ENCODE results near the gene BRD3.
A peak's percentile ranks its signal among the peaks of the same experiment; 100 is the strongest.

BRD3 gene

DNA sequence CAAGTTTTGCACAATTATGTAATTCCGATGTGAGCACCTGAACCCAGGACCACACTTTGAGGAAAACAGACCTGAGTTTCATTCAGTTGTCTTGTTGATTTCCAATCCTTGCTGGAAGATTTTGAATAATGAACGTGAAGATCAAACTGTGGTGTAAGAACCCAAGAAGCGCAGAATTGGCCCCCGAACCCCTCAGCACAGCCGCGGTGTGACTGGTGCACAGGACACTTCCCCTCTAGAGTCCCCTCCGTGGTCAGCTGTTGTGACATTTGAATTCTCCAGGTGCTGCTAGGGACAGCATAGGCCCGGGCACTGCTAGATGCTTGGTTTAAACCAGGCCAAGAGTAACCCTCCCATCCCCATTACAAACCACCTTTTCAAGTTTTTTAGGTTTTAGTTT, 40.8 kb downstream of the BRD3 start:
- Histone ChIP-seq H3K27ac (ENCODE audit: low read length) (no peak overlapping the region), H3K9ac (ENCODE audit: low read length) (no peak overlapping the region), H3K4me3 (ENCODE audit: low read length) (no peak overlapping the region), H3K9me3 (ENCODE audit: insufficient read depth, low read length) (no peaks in the 10 kb centered on the region), H3K27me3 (ENCODE audit: low read depth, low read length) (no peaks in the 10 kb centered on the region), H3K36me3 (replicated peaks; ENCODE audit: low read depth, low read length) (no peaks in the 10 kb centered on the region), H2AFZ (ENCODE audit: low read depth, low read length) (no peak overlapping the region), H3K4me1 (ENCODE audit: low read length) (peaks cover 6% of the 10 kb centered on the region), H3K79me2 (ENCODE audit: low read length) (no peaks in the 10 kb centered on the region), H4K20me1 (ENCODE audit: insufficient read depth, low read length) (0 out of 2 replicates have a peak, but pooled peaks cover 2% of the 10 kb centered on the region), H3K4me2 (ENCODE audit: low read length) (no peak overlapping the region)
- TF ChIP-seq CTCF (IDR thresholded peaks at IDR 0.05; ENCODE audit: low read depth, low read length) = no peak
- TF ChIP-seq EZH2phosphoT487 (IDR thresholded peaks at IDR 0.05; ENCODE audit: low read depth) = no peak

DNA sequence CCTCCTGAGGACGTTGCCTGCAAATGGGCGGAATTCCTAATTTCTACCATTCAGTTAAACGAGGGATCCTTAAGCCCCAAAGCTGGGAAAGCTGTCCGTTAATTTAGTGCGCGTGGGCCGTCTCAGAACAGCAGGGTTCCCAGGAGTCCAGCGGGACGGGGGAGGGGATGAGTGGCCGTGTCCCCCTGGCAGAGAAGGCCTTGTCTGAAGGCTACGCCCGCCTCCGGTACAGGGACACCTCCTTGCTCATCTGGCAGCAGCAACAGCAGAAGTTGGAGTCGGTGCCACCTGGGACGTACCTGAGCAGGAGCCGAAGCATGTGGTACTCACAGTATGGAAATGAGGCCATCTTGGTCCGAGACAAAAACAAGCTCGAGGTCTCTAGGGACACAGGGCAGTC, 41.2 kb downstream of the BRD3 start:
- Histone ChIP-seq H3K4me2 (ENCODE audit: low read length) (peak overlapping the region; percentile 97), H2AFZ (ENCODE audit: low read depth, low read length) (no peak overlapping the region)
- TF ChIP-seq EZH2phosphoT487 (IDR thresholded peaks at IDR 0.05; ENCODE audit: low read depth) = no peak
- no peak for TF ChIP-seq CTCF (IDR thresholded peaks at IDR 0.05; ENCODE audit: low read depth, low read length)

GRCh38 chr9:134025606-134026541, 42.0 kb downstream of the BRD3 start:
- H3K27ac ChIP-seq (ENCODE audit: low read length) = peak overlapping the region; percentile 41
- peak overlapping the region; percentile 100 for H3K4me3 ChIP-seq (ENCODE audit: low read length)
- H3K27me3 ChIP-seq (ENCODE audit: low read depth, low read length) = no peaks in the 10 kb centered on the region
- H3K9ac ChIP-seq (ENCODE audit: low read length) = peak overlapping the region; percentile 82
- H2AFZ ChIP-seq (ENCODE audit: low read depth, low read length) = peak overlapping the region; percentile 52
- H4K20me1 ChIP-seq (ENCODE audit: insufficient read depth, low read length) = 0 out of 2 replicates have a peak, but pooled peaks cover 2% of the 10 kb centered on the region
- H3K4me2 ChIP-seq (ENCODE audit: low read length) = peak overlapping the region; percentile 97
- no peaks in the 10 kb centered on the region for H3K79me2 ChIP-seq (ENCODE audit: low read length)
- H3K9me3 ChIP-seq (ENCODE audit: insufficient read depth, low read length) = no peaks in the 10 kb centered on the region
- no peaks in the 10 kb centered on the region for H3K36me3 ChIP-seq (replicated peaks; ENCODE audit: low read depth, low read length)
- TF ChIP-seq CTCF (IDR thresholded peaks at IDR 0.05; ENCODE audit: low read depth, low read length) (peak; percentile 31), EZH2phosphoT487 (IDR thresholded peaks at IDR 0.05; ENCODE audit: low read depth) (no peak)
- H3K4me1 ChIP-seq (ENCODE audit: low read length) = peaks cover 6% of the 10 kb centered on the region

More for the DNA sequence above, 41.2 kb downstream of the BRD3 start:
- no peaks in the 10 kb centered on the region for H3K79me2 ChIP-seq (ENCODE audit: low read length)
- H3K4me1 ChIP-seq (ENCODE audit: low read length) = peaks cover 6% of the 10 kb centered on the region
- H3K27ac ChIP-seq (ENCODE audit: low read length) = no peak overlapping the region
- H4K20me1 ChIP-seq (ENCODE audit: insufficient read depth, low read length) = 0 out of 2 replicates have a peak, but pooled peaks cover 2% of the 10 kb centered on the region
- H3K27me3 ChIP-seq (ENCODE audit: low read depth, low read length) = no peaks in the 10 kb centered on the region
- peak overlapping the region; percentile 100 for H3K4me3 ChIP-seq (ENCODE audit: low read length)
- no peak overlapping the region for H3K9ac ChIP-seq (ENCODE audit: low read length)
- no peaks in the 10 kb centered on the region for H3K9me3 ChIP-seq (ENCODE audit: insufficient read depth, low read length)
- H3K36me3 ChIP-seq (replicated peaks; ENCODE audit: low read depth, low read length) = no peaks in the 10 kb centered on the region

DNA sequence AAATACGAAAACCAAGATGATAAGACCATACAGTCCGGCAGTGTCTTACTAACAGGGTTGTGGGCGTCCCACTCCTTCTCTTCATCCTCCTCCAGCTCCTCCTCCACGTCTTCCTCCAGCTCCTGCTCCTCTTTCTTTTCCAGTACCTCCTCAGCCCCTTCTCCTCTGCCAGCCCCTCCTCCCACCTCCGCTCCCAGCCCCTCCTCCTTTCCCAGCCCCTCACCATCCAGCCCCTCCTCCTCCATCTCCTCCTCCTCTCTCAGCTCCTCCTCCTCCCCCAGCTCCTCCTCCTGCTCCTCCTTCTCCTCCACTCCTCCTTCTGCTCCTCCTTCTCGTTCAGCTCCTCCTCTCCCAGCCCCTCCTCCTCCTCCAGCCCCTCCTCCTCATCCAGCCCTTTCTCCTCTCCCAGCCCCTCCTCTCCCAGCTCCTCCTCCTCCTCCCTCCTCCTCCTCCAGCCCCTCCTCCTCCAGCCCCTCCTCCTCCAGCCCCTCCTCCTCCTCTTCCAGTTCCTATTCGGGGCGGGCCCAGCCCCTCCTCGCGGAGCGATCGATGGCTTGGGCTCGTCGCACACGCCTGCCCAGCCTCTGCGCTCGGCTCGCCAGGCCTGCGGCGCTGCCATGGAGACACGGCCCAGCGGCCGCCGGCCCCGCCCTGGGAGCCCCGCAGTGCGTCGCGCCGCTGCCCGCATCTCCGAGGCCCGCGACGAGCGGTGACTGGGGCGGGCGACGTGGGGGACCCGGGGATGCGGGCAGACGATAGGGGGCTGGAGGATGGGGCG, 42.8 kb downstream of the BRD3 start, which contains the start of gene BRD3OS:
Gene BRD3OS, plus strand, starts transcription at position 654 of the 778 bp plus-strand sequence. CDS start 1,267 bp downstream, outside the sequence.
- Histone ChIP-seq H3K4me2 (ENCODE audit: low read length) (peak within 1 kb of the TSS; percentile 97), H3K9me3 (ENCODE audit: insufficient read depth, low read length) (no peaks in the 10 kb centered on the region), H3K4me3 (ENCODE audit: low read length) (peak within 1 kb of the TSS; percentile 100), H3K27me3 (ENCODE audit: low read depth, low read length) (no peaks in the 10 kb centered on the region), H4K20me1 (ENCODE audit: insufficient read depth, low read length) (0 out of 2 replicates have a peak, but pooled peaks cover 2% of the 10 kb centered on the region), H2AFZ (ENCODE audit: low read depth, low read length) (peak within 1 kb of the TSS; percentile 62), H3K36me3 (replicated peaks; ENCODE audit: low read depth, low read length) (no peaks in the 10 kb centered on the region), H3K9ac (ENCODE audit: low read length) (peak within 1 kb of the TSS; percentile 82), H3K4me1 (ENCODE audit: low read length) (peaks cover 6% of the 10 kb centered on the region), H3K79me2 (ENCODE audit: low read length) (no peaks in the 10 kb centered on the region), H3K27ac (ENCODE audit: low read length) (peak within 1 kb of the TSS; percentile 41)
- TF ChIP-seq EZH2phosphoT487 (IDR thresholded peaks at IDR 0.05; ENCODE audit: low read depth) = no peak
- TF ChIP-seq CTCF (IDR thresholded peaks at IDR 0.05; ENCODE audit: low read depth, low read length) = no peak
